IMR-90 (cell line): ENCODE results near the gene HELZ. TPM values are rescaled to one million over a fixed set of nuclear protein-coding genes. Genes with fewer than 3 reads are reported as not detected.

Experiments used
- ATAC-seq: fragments of 200-7000 bp; cut with Tn5 transposase; 2 replicates; pipeline ENCODE4 v1.9.1; 2020; ENCODE audit warnings: low read depth, mild to moderate bottlenecking, moderate library complexity
- BruUV-seq: library from RNA; stranded (reverse); fragments of 400-500 nt; replicated peaks from 2 replicates; lab custom pipeline; 2021; lab: Mats Ljungman, UMichigan
- CTCF ChIA-PET: fragments of 300-600 bp; formaldehyde crosslinking; extraction: SDS; loops from one replicate; lab custom pipeline; 2021; ENCODE audit warnings: antibody characterized with exemption; lab: Yijun Ruan, JAX
- POLR2A ChIA-PET: fragments of 300-600 bp; sonication (Branson Sonifier 250); formaldehyde crosslinking; loops from one replicate; lab custom pipeline; 2022; ENCODE audit warnings: antibody characterized with exemption; ENCODE audit not compliant: unreplicated experiment; lab: Charles Lee
- DNase-seq: peaks from one replicate; pipeline ENCODE4 v3.0.0; 2013
- H2AFZ ChIP-seq: replicated peaks from 2 replicates; pipeline ENCODE3; 2013; ENCODE audit warnings: low read length, mild to moderate bottlenecking; ENCODE audit not compliant: poor library complexity
- H2AK5ac ChIP-seq: 2 replicates; pipeline ENCODE4 v1.6.1; 2013; ENCODE audit warnings: low read depth, low read length, inconsistent platforms
- H2AK9ac ChIP-seq: replicated peaks from 2 replicates; pipeline ENCODE3; 2013; ENCODE audit warnings: mild to moderate bottlenecking, low read depth, low read length, moderate library complexity; ENCODE audit not compliant: poor library complexity
- H2BK120ac ChIP-seq: 2 replicates; pipeline ENCODE4 v1.6.1; 2013; ENCODE audit warnings: low read depth, low read length, inconsistent platforms
- H2BK15ac ChIP-seq: 3 replicates; pipeline ENCODE4 v1.6.1; 2013; ENCODE audit warnings: low read depth, low read length, inconsistent platforms
- H2BK20ac ChIP-seq: 2 replicates; pipeline ENCODE4 v1.6.1; 2013; ENCODE audit warnings: low read depth, mild to moderate bottlenecking, inconsistent platforms, low read length, moderate library complexity
- H2BK5ac ChIP-seq: 2 replicates; pipeline ENCODE4 v1.6.1; 2013; ENCODE audit warnings: mild to moderate bottlenecking, low read depth, low read length, inconsistent platforms; ENCODE audit not compliant: poor library complexity, severe bottlenecking
- H3K14ac ChIP-seq: replicated peaks from 2 replicates; pipeline ENCODE4 v1.6.1; 2013; ENCODE audit warnings: low read depth, low read length, inconsistent platforms
- H3K18ac ChIP-seq: 2 replicates; pipeline ENCODE4 v1.6.1; 2013; ENCODE audit warnings: low read depth, low read length, control low read depth
- H3K23ac ChIP-seq: 2 replicates; pipeline ENCODE4 v1.6.1; 2013; ENCODE audit warnings: low read depth, low read length, inconsistent platforms
- H3K27ac ChIP-seq: 2 replicates; pipeline ENCODE4 v1.5.1; 2013; ENCODE audit warnings: mild to moderate bottlenecking, control low read depth, low read length; ENCODE audit not compliant: insufficient read depth
- H3K27me3 ChIP-seq: 2 replicates; pipeline ENCODE4 v1.6.1; 2013; ENCODE audit warnings: low read length; ENCODE audit not compliant: control insufficient read depth, insufficient read depth
- H3K36me3 ChIP-seq: 2 replicates; pipeline ENCODE4 v1.6.1; 2013; ENCODE audit warnings: low read length, mixed read lengths; ENCODE audit not compliant: control insufficient read depth, insufficient read depth
- H3K4ac ChIP-seq: 2 replicates; pipeline ENCODE4 v1.6.1; 2013; ENCODE audit warnings: low read depth, low read length, inconsistent platforms
- H3K4me1 ChIP-seq: 2 replicates; pipeline ENCODE4 v1.6.1; 2013; ENCODE audit warnings: low read length, mixed read lengths; ENCODE audit not compliant: control insufficient read depth, insufficient read depth
- H3K4me2 ChIP-seq: 2 replicates; pipeline ENCODE4 v1.6.1; 2013; ENCODE audit warnings: low read depth, mild to moderate bottlenecking, control low read depth, low read length, moderate library complexity
- H3K4me3 ChIP-seq: 2 replicates; pipeline ENCODE4 v1.5.1; 2013; ENCODE audit warnings: low read depth, mild to moderate bottlenecking, control low read depth, low read length, moderate library complexity; ENCODE audit not compliant: insufficient read depth
- H3K56ac ChIP-seq: 2 replicates; pipeline ENCODE4 v1.6.1; 2013; ENCODE audit warnings: low read length, inconsistent platforms; ENCODE audit not compliant: insufficient read depth; ENCODE audit errors: extremely low read depth
- H3K79me1 ChIP-seq, 2 experiments: 2 replicates each; pipeline ENCODE4 v1.6.1; 2013; ENCODE audit warnings: low read length in 2 of 2, inconsistent platforms in 1 of 2, low read depth in 1 of 2
- H3K9ac ChIP-seq: 2 replicates; pipeline ENCODE4 v1.6.1; 2013; ENCODE audit warnings: low read depth, low read length, control low read depth
- H3K9me1 ChIP-seq: 2 replicates; pipeline ENCODE4 v1.6.1; 2013; ENCODE audit warnings: low read length, inconsistent platforms; ENCODE audit not compliant: insufficient read depth
- H3K9me3 ChIP-seq: 2 replicates; pipeline ENCODE4 v1.6.1; 2013; ENCODE audit warnings: low read length; ENCODE audit not compliant: control insufficient read depth, insufficient read depth
- H4K20me1 ChIP-seq: 2 replicates; pipeline ENCODE4 v1.6.1; 2013; ENCODE audit warnings: low read length, inconsistent platforms; ENCODE audit not compliant: insufficient read depth
- H4K5ac ChIP-seq: 2 replicates; pipeline ENCODE4 v1.6.1; 2013; ENCODE audit warnings: mild to moderate bottlenecking, low read depth, low read length, control low read depth
- H4K8ac ChIP-seq, 2 experiments: 2 replicates each; pipeline ENCODE4 v1.6.1; 2013; ENCODE audit warnings: low read depth in 2 of 2, low read length in 2 of 2, control low read depth in 1 of 2, inconsistent platforms in 1 of 2
- H4K91ac ChIP-seq: 2 replicates; pipeline ENCODE4 v1.6.1; 2013; ENCODE audit warnings: low read depth, low read length, inconsistent platforms; ENCODE audit not compliant: insufficient read depth
- BHLHE40 ChIP-seq: fragments of 150-350 bp; IDR thresholded peaks from 2 replicates; pipeline ENCODE4 v1.6.1; 2016; ENCODE audit warnings: mild to moderate bottlenecking, low read depth, low read length
- MAZ ChIP-seq: IDR thresholded peaks from 2 replicates; pipeline ENCODE4 v1.6.1; 2012; ENCODE audit warnings: low read depth, mild to moderate bottlenecking, low read length, improper control_type of control experiment, moderate library complexity, borderline replicate concordance
- MXI1 ChIP-seq: IDR thresholded peaks from 2 replicates; pipeline ENCODE4 v1.6.1; 2012; ENCODE audit warnings: low read depth, mild to moderate bottlenecking, low read length, moderate library complexity, borderline replicate concordance
- POLR2A ChIP-seq: IDR thresholded peaks from 2 replicates; pipeline ENCODE4 v1.6.1; 2012; ENCODE audit warnings: mild to moderate bottlenecking, low read depth, low read length
- USF2 ChIP-seq: fragments of 150-350 bp; IDR thresholded peaks from 2 replicates; pipeline ENCODE4 v1.6.1; 2017; ENCODE audit warnings: mild to moderate bottlenecking, antibody characterized with exemption, low read length, low read depth
- WGBS, 2 experiments: methylation state at CpG; one replicate each; pipeline versions ENCODE4 v1.1.5 to v1.1.7; 2013; ENCODE audit warnings: missing lambda C conversion rate in 2 of 2; ENCODE audit not compliant: insufficient read length in 1 of 2; ENCODE audit errors: extremely low coverage in 2 of 2; 5-methylcytosine and 5-hydroxymethylcytosine counted together
- dilution Hi-C: fragments of 300-500 bp; cut with HindIII; formaldehyde crosslinking; loops from one replicate; pipeline ENCODE4 v1.14.3; 2018; ENCODE audit warnings: low sequenced_read_pairs; ENCODE audit not compliant: unreplicated experiment
- in situ Hi-C: fragments of 300-500 bp; cut with MboI; formaldehyde crosslinking; loops from 3 replicates; pipeline ENCODE4 v1.14.3; 2019; ENCODE audit warnings: low sequenced_read_pairs, inconsistent platforms, mixed read lengths
- intact Hi-C: fragments of 100-400 bp; cut with micrococcal nuclease; formaldehyde crosslinking; loops from 2 replicates; pipeline ENCODE4 v1.10.0; 2022
- polyA plus RNA-seq, 3 experiments: library from polyadenylated mRNA; depleted of rRNA; stranded (reverse); fragments of >200 nt; gene quantifications; 2 replicates each; pipeline ENCODE4 v1.2.3, GENCODE V29; 2012; ENCODE audit warnings: low replicate concordance in 1 of 3
- total RNA-seq: library from RNA; depleted of rRNA; stranded (reverse); fragments of >200 nt; gene quantifications from 2 replicates; pipeline ENCODE4 v1.2.3, GENCODE V29; 2012

HELZ gene
- total and polyA plus RNA-seq, 2 of the 4 experiments (the other 2 are of a cell fraction): 8.0 to 60.6 TPM

GRCh38 chr17:67052720-67053437 is 192.1 kb downstream of the HELZ start:
- Histone ChIP-seq H3K9me3 (peaks cover 13% of the 10 kb centered on the region), H4K20me1 (0 out of 2 replicates have a peak, but pooled peaks cover 4% of the 10 kb centered on the region), H3K18ac (no peak overlapping the region), H2AFZ (no peak overlapping the region), H4K5ac (no peak overlapping the region), H3K56ac (no peak overlapping the region), H3K36me3 (no peaks in the 10 kb centered on the region), H4K91ac (no peak overlapping the region), H3K4me2 (no peak overlapping the region), H3K27ac (no peak overlapping the region), H4K8ac (no peak overlapping the region), H3K4me3 (no peak overlapping the region), H3K4me1 (no peaks in the 10 kb centered on the region), H2BK5ac (no peak overlapping the region), H3K14ac (no peak overlapping the region), H2AK9ac (no peak overlapping the region), H3K27me3 (peaks cover 7% of the 10 kb centered on the region), H3K9ac (no peak overlapping the region), H3K9me1 (peaks cover 5% of the 10 kb centered on the region), H3K4ac (no peak overlapping the region), H2BK20ac (no peak overlapping the region), H3K23ac (no peak overlapping the region), H2AK5ac (no peak overlapping the region), H2BK120ac (no peak overlapping the region), H3K79me1 (no peaks in the 10 kb centered on the region), H2BK15ac (no peak overlapping the region)
- POLR2A ChIA-PET: no interaction called here
- in situ Hi-C loops (no loop called here), dilution Hi-C loops (no loop called here), intact Hi-C loops (no loop called here)
- no peak for TF ChIP-seq USF2
- no peak for TF ChIP-seq MAZ
- no peak for TF ChIP-seq MXI1
- TF ChIP-seq BHLHE40: no peak
- no peak for TF ChIP-seq POLR2A
- 83% methylated on average over 5 of the region's 9 CpGs; no CpG with 5 or more reads in 1 of the 2 experiments for WGBS, 2 experiments
- BruUV-seq: no TSS peak
- ATAC-seq: no peak
- CTCF ChIA-PET: no interaction called here
- no peak for DNase-seq
